HG03460 (cell line): ENCODE results near the gene NDUFB4.
"Not testable (repeated sequence)": the region's sequence is repeated elsewhere in the genome, so short reads cannot be mapped to it uniquely, and the experiment has no call there.

Experiments
- ATAC-seq: cut with Tn5 transposase; IDR thresholded peaks from one replicate; pipeline ENCODE4 v1.9.1; 2021; ENCODE audit not compliant: unreplicated experiment

Gene NDUFB4

GRCh38 chr3:120569222-120570057, 26.7 kb upstream of the NDUFB4 start:
- ATAC-seq = no peak

- no peak for ATAC-seq
Observed at GRCh38 chr3:120572027-120572426, 24.1 kb upstream of the NDUFB4 start.

DNA sequence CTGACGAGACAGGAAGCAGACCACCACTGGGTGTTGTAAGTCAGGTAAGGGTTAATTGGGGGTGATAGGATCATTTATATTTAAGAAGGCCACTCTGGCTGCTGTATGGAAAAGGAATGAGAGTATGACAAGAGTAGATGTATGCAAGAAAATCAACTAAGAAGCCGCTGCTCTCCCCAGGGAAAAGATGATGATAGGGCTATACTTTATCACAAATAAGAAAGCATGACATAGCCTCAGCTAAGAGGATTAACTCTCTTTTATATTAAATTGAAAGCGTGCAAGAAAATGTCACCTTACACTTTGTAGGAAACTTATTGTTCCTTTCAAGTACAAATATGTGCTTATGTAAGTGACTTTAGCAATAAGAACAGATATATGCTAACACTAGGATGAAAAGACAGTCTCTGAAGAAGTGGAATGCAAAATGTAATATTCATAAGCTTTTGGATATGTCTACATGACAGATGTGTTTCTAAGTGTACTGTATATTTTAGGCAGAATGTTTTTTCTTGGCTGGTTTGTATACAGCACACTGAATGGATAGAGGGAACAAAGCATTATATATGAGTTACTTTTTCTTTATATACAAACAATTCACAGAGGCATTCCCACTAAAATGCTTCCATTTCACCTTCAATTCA, 8.7 kb upstream of the NDUFB4 start:
- ATAC-seq = no peak

GRCh38 chr3:120595788-120596115, 384 bp upstream of the NDUFB4 start:
- ATAC-seq = no peak

DNA sequence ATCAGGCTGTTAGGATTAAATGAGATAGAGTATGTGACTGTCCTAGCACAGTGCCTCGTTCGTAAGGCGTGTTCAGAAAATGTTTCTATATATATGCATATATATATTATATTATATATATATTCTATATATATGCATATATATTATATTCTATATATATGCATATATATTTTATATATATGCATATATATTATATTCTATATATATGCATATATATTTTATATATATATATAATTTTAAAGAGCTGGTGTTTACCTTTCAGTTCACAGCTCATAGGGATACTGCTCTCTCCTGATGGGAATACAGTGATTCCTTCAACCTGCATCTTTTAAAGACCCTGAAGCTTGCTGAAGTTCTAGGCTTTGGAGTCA, 702 bp downstream of the NDUFB4 start:
- no peak for ATAC-seq

DNA sequence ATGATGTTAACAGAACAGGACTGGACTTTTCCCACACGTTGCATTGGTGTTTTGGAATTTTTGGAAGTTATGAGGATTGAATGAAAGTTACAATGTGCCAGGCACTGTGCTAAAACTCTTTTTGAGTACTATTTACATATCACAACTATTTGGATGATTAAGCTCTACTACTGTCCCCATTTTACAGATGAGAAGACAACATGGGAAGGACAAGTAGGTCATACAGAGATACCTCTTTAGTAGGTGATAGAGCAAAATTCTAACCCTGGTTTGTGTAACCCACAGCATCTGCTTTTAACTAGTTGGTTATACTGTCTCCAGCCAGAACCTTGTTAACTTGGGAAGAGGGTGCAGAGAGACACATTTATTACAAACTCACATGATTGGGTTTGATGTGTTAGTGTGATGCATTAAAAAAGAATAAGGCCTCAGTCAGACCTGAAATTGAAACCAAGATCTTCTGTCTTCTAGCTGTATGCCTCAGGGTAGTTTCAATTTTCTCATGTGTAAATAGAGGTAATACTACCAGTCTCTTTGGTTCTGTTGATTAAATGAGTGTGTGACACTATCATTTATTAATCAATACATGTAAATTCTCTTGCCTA, 1.4 kb downstream of the NDUFB4 start:
- ATAC-seq = peak; percentile 36

DNA sequence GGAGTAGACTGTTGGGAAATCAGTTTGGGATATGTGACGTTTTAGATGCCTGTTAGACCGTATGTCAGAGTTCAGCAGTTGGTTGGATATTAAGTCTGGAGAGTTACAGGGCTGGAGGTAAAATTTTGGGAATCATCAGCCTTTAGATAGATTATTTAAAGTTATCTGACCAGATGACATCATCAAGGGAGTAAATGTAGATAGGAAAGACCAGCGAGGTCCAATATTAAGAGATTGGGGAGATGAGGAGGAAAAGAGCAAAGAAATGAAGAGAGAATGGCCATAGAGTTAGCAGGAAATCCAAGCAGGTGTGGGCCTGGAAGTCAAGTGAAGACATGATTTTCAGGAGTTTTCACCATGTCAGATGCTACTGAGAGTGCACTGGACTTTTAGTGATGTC, 3.1 kb downstream of the NDUFB4 start:
- ATAC-seq = no peak

- no peak for ATAC-seq
Observed at GRCh38 chr3:120601554-120601953, 5.4 kb downstream of the NDUFB4 start.

- ATAC-seq = no peak
Observed at GRCh38 chr3:120602682-120603081, 6.5 kb downstream of the NDUFB4 start.

DNA sequence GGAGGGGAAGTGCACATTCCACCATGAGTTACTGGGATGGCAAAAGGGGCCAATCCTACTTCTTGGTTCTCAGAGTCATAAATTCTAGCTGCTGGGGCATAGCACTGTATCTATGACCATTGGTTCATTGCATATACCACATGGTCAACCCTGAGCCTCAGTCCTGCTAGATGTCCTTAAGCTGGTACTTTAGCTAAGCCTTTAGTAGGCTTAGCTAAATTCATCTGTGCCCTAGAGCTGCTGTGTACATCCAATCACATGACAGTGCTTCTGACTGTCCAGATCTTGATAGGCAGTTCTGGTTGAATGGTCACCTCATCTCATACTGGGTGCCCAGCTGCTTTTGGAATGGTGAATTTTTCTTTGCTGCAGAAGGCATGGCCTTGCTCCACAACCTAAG, 8.2 kb downstream of the NDUFB4 start:
- no peak for ATAC-seq

DNA sequence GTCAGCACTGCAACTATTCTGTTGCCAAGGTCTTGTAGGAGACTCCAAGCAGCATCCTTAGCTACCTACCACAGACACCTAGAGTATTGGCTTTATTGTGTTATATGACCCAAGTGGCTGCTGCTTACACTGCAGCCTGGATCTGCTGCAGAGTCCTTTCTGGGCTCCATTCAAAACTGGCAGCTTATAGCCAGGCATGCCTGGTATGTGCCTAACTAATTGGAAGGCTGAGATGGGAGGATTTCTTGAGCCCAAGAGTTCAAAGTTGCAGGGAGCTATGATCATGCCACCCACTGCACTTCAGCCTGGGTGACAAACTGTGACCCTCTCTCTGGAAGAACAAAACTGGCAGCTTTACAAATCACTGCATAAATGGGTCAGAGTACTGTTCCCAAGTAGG, 8.6 kb downstream of the NDUFB4 start:
- ATAC-seq = no peak

GRCh38 chr3:120608506-120608905, 12.4 kb downstream of the NDUFB4 start:
- ATAC-seq = no peak

DNA sequence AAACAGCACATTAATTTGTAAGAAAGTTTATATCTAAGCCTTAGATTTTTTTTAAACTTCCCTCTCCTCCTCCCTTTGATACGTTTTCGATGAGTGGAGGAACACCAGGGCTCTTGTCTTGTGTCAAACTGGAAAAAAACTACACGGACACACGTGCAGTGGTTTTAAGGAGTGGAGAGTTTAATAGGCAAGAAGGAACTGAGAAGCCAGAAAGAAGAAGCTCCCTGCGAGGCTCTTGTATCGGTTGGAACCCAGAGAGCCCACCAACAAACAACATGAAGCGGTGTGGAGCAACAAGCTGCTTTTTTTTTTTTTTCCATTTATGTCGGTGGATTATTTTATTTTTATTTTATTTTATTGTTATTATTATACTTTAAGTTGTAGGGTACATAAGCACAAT, 18.6 kb downstream of the NDUFB4 start:
- ATAC-seq = no peak

GRCh38 chr3:120615847-120616609, 19.9 kb downstream of the NDUFB4 start:
- no peak for ATAC-seq

DNA sequence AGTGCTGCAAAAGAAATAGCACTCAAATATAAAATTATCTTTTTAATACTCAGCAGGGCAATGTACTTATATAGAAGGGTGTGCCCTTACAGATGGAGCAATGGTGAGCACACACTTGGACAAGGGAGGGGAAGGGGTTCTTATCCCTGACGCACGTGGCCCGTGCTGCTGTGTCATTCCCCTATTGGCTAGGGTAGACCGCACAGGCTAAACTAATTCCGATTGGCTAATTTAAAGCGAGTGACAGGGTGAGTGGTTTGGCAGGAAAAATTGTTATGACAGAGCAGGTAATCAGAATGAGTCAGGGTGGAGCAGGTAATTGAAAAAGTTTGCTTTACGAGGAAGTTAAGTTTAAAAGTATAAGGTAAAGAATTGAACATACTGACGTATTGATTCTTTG, 20.6 kb downstream of the NDUFB4 start:
- ATAC-seq = not testable (repeated sequence)

DNA sequence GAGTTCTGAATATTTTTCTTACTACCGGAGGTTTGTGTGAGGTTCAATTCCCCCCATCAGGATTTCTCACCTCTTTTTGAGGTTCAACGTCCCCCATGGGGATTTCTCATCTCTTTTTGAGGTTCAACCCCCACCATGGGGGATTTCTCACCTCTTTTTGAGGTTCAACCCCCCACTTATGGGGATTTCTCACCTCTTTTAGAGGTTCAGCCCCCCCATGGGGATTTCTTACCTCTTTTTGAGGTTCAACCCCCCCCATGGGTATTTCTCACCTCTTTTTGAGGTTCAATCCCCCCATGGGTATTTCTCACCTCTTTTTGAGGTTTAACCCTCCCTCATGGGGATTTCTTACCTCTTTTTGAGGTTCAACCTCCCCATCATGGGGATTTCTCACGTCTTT, 26.3 kb downstream of the NDUFB4 start:
- no peak for ATAC-seq

- no peak for ATAC-seq
Observed at GRCh38 chr3:120622870-120623726, 27.0 kb downstream of the NDUFB4 start.

DNA sequence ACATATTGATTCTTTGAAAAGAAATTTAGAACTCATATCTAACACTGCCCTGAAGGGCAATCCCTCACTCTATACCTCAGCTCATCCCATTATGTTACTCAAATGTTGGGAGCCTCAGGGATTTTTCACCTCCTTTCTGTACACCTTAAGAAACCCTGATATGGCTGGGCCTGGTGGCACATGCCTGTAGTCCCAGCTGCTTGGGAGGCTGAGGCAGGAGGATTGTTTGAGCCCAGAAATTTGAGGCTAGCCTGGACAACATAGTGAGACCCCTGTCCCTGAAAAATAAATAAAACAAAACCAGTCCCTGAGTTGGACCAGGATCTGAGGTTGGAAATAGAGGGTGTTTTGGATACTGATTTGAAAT, 27.6 kb downstream of the NDUFB4 start:
- no peak for ATAC-seq

- ATAC-seq = no peak
Observed at GRCh38 chr3:120625159-120625586, 29.0 kb downstream of the NDUFB4 start.

DNA sequence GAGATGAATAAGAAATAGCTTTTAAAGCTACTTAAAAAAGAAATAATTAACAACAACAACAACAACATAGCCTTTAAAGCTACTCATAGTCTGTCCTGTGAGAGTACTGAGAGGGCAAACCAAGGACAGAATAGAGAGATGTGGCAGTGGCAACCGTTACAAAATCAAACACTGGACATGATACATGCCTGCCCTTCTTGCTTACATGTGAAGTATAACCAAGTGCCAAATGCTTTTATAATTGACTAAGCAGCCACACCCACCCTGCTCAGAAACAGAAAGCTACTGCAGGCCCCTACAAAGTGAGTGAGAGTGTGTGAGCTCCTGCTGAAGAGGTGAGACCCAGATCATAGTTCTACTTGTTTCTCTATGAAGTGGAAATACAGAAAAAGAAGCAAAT, 38.4 kb downstream of the NDUFB4 start:
- no peak for ATAC-seq
